NCI-H510A treated with DMSO at 0.1 percent for 48 hours (cell line): ENCODE data around the gene FBXO45.
"Not testable (repeated sequence)": the region's sequence is repeated elsewhere in the genome, so short reads cannot be mapped to it uniquely, and the experiment has no call there.

ENCODE experiments used
- DNase-seq: peaks from one replicate; lab custom pipeline; 2025; lab: John Stamatoyannopoulos, UW

FBXO45 gene

GRCh38 chr3:196557236-196557635 is 11.2 kb upstream of the FBXO45 start:
- DNase-seq = no peak

DNA sequence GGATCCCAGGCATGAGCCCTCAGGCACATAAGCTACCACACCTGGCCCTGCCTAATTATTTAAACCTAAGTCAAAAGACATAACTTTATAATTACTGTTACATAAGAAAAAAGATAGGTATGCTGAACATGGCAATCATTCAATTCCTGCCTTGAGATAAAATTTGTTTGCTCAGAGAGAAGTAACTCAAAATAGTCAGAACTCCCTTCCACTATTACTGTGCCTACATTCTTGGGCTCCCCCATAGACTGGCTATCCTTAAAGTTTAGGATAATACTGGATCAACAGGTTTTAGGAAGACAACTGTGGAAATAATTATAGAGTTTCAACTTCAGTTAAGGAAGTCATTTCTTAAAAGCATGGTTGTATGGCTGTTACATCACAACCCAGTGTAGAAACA is 10.0 kb upstream of the FBXO45 start:
- DNase-seq = no peak

GRCh38 chr3:196559826-196560225 is 8.6 kb upstream of the FBXO45 start:
- no peak for DNase-seq

- DNase-seq = no peak
Measured at GRCh38 chr3:196563721-196564225, 4.7 kb upstream of the FBXO45 start.

DNA sequence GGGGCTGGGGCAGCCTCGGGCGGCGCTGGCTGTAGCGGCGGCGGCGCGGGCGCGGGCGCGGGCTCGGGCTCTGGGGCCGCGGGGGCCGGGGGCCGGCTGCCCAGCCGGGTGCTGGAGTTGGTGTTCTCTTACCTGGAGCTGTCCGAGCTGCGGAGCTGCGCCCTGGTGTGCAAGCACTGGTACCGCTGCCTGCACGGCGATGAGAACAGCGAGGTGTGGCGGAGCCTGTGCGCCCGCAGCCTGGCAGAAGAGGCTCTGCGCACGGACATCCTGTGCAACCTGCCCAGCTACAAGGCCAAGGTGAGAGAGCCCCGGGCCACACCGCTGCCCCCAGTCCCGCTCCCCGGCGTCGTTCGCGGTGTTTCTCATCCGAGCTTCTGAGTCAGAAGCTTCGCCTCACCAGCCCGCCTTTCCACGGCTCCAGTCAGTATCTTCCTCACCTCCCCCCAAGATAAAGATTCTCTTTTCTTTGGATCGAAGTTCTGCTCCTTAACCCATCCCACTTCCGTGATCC is 600 bp downstream of the FBXO45 start:
- DNase-seq = no peak

GRCh38 chr3:196570332-196570731 is 1.9 kb downstream of the FBXO45 start:
- not testable (repeated sequence) for DNase-seq

DNA sequence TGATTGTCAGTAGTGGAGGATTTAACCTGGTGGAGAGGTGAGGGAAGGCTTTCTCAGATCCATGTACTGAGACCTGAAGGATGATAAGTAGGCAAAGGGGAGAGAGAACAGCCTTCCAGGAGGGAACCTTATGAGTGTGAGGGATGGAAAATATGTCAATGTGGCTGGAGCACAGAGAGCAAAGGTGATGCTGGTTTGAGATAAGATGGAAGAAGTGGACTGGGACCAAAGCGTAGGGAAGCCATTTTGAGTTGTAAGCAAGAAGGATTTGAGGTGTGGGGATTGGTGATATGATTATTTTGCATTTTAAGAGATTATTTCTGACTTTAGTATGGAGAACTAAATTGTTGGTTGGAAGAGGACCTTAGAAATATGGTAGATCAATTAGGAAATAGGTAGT is 3.9 kb downstream of the FBXO45 start:
- DNase-seq = no peak

- DNase-seq = no peak
Measured at GRCh38 chr3:196585044-196585757, 16.7 kb downstream of the FBXO45 start.

DNA sequence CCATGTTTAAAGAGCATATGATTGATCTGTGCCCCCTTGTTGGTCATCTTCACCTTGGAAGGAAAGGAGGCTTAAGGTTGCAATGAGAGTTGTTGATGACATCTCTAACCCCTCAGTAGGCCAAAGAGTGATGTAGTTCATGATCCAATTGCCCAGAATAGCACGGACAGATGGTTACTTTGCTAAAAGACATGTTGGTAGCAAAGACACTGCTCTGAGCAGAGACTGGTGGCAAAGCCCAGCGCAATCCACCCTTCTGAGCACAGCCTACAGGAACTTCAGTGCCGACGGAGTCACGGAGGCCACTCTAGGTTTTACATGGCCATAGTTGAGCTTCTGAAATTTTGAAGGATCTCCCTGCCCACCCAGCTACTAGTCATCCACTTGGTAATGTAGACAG is 21.8 kb downstream of the FBXO45 start:
- DNase-seq = no peak

- DNase-seq = no peak
Measured at GRCh38 chr3:196596355-196596754, 27.9 kb downstream of the FBXO45 start.

- not testable (repeated sequence) for DNase-seq
Measured at GRCh38 chr3:196597971-196598733, 29.7 kb downstream of the FBXO45 start.

DNA sequence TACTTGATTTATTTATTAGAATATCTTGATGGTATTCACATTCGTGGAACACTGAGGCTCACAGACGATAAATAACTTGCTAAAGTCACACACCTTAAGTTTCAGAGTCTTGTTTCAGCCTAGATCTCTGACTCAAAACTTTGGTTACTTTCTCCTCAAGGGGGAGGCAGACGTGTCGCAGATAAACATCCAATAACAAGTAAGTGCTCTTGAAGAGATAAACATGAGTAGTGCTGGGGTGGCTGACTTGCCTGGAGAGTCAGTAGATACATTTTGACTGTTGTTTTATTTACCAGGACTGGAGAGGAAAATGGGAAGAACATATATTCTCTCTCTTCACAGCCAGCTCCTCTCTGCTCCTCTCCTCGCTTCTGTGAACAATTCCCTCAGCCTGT is 31.3 kb downstream of the FBXO45 start:
- no peak for DNase-seq

DNA sequence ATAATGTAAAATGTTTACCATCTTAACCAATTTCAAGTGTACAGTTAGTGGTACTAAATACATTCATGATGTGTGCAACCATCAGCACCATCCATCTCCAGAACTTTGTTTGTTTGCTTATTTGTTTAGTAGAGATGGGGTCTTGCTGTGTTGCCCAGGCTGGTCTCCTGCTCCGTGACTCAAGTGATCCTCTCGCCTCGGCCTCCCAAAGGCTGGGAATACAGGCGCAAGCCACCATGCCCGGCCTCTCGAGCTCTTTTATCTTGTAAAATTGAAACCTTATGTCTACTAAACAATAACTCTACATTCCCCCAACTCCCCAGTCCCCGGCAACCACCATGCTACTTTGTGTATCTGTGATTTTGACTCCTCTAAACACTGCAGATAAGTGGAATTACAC is 31.9 kb downstream of the FBXO45 start:
- DNase-seq = no peak

DNA sequence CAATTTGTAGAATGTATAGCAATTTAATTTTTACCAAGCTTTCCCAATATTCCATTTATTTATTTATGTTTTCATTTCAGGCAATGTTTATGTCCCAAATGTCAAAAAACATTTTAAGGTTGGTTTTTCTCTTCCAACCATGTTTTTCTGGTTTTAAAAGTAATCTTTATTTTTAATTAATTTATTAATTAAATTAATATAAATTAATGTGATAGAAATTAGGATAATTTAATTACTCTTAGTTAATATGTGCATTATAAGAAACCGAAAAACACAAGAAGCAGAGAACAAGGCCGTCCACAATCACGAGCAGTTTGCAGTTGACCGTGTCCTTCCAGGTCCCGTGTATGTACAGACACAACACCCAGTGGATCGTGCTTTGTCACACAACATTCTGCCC is 34.2 kb downstream of the FBXO45 start:
- no peak for DNase-seq

DNA sequence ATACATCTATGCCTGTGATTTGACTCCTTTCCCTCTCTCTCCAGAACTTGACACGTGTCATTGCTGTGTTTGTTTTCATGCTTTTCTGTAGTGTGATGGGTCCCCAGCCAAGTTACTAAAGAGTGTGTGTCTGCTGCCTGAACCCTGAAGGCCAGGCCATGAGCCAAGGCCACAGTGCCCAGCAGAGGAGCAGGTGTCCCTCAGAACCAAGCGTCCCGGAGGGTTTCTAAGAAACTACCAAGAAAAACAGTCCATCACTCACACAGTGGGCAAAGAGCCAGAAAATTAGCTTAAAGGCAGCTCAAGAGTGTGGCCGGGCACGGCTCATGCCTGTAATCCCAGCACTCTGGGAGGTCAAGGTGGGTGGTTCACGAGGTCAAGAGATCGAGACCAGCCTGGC is 35.2 kb downstream of the FBXO45 start:
- DNase-seq = no peak

GRCh38 chr3:196604548-196604947 is 36.1 kb downstream of the FBXO45 start:
- DNase-seq = peak; percentile 43

DNA sequence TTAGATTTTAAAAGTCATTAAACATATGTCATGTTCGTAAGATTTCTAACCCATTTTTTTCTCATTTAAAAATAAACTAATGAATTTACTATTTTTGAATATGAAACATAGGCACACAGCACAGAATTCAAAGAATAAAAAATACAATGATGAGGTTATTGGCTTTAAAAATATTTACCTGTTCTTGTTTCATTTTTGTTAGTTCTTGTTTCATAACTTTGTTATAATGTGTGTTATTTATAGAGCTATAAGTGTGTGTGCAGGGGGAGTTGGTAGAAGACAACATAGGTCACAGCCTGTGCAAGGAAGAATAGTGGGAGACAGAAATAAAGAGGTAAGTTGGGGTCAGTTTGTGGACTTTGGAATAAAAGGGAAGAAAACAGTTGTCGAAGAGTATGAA is 40.2 kb downstream of the FBXO45 start:
- no peak for DNase-seq

DNA sequence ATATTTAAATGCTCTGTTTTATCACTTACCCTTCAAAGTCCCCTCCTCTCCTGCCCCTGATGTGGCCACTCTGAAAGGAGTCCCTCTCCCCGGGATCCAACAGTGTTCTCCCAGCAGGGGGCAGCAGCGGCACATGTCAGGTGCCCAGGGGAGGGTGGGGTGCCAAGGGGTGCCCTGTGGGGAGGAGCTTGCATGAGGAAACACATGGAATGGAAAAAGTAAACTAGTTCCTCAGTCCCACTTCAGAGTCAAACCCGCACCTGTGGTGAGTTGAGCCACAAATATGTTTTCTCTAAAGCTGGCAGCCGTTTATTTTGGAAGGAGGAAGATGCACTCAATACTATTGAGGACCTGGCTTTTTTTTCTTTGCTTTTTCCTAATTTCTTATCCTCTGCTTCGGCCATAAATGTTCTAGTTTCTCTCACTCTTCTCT is 40.9 kb downstream of the FBXO45 start:
- DNase-seq = peak; percentile 90

DNA sequence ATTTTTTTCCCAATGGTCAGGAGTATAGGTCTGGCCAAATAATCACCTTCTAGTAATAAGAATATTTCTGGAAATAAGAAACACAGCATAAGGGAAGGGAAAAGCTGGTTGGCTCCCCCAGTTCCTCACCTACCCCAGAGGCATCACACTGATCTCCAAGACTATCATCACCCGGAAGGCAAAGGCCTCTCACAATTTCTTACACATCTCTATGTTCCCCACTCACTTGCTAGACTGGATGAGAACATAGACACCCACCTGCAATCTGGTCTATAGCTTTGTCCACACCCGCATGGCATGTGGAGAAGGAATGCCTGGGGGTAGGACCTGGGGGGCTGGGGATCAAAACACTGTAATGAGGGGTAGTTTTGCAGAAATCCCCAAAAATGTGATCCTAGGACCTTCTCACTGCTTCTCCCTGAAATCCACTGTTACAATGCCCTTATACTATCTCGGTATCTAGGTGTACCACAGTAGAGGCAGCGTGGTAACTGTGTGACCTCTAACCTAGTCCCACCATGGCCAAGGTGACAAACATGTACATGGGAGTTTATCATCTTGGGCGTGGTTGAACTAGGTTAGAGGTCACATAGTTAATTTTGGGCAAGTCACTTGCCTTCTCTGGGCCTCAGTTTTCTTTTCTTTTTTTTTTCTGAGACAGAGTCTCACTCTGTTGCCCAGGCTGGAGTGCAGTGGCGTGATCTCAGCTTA is 41.5 kb downstream of the FBXO45 start:
- no peak for DNase-seq

- no peak for DNase-seq
Measured at GRCh38 chr3:196611761-196612483, 43.5 kb downstream of the FBXO45 start.

GRCh38 chr3:196615234-196615633 is 46.8 kb downstream of the FBXO45 start:
- not testable (repeated sequence) for DNase-seq

- DNase-seq = no peak
Measured at GRCh38 chr3:196617256-196617655, 48.8 kb downstream of the FBXO45 start.
